K562 (cell line): ENCODE data around the gene GTPBP8. TPM values are rescaled to one million over a fixed set of nuclear protein-coding genes. Genes with fewer than 3 reads are reported as not detected.

Source experiments
- ATAC-seq: fragments of 200-7000 bp; cut with Tn5 transposase; 3 replicates; pipeline ENCODE4 v1.9.1; 2020; ENCODE audit warnings: moderate library complexity
- BruUV-seq: library from RNA; stranded (reverse); fragments of 400-500 nt; replicated peaks from 2 replicates; lab custom pipeline; 2021; lab: Mats Ljungman, UMichigan
- CTCF ChIA-PET: fragments of 300-600 bp; formaldehyde crosslinking; extraction: SDS; loops from one replicate; lab custom pipeline; 2021; ENCODE audit warnings: low intra/inter-chr PET ratio; lab: Yijun Ruan, JAX
- POLR2A ChIA-PET: fragments of 300-600, 350-650 bp; sonication (Branson Sonifier 250); formaldehyde crosslinking; extraction: SDS; loops from one replicate; lab custom pipeline; 2021; ENCODE audit warnings: antibody characterized with exemption, inconsistent platforms; lab: Yijun Ruan, JAX
- DNase-seq, 4 experiments: peaks; one replicate each; pipeline versions ENCODE4 v3.0.0 to v3.0.0-alpha.2; 2011 to 2018; ENCODE audit warnings: low spot score in 3 of 4, mixed read lengths in 3 of 4; ENCODE audit errors: extremely low read depth in 1 of 4
- FAIRE-seq: peaks from 2 replicates; lab custom pipeline; 2011; peaks lifted over from hg19 to GRCh38; lab: Jason Lieb, UNC
- H2AFZ ChIP-seq: 2 replicates; pipeline ENCODE4 v1.6.0; 2011; ENCODE audit warnings: low read depth, low read length, control low read depth, inconsistent platforms
- H3K27ac ChIP-seq: fragments of 200-600 bp; 3 replicates; pipeline ENCODE4 v1.8.0; 2011; ENCODE audit warnings: low read depth, mild to moderate bottlenecking, control low read depth, inconsistent platforms, low read length, moderate library complexity, mixed read lengths; ENCODE audit errors: extremely low read depth
- H3K27me3 ChIP-seq, 2 experiments: fragments of 300-600 bp in 1 of 2; 2 replicates in 1 of 2; 3 replicates in 1 of 2; pipeline versions ENCODE4 v1.6.0 to v1.8.0; 2011; ENCODE audit warnings: inconsistent platforms in 2 of 2, low read length in 2 of 2, mild to moderate bottlenecking in 1 of 2, mixed read lengths in 1 of 2, moderate library complexity in 1 of 2; ENCODE audit not compliant: control insufficient read depth in 2 of 2, insufficient read depth in 2 of 2
- H3K36me3 ChIP-seq: fragments of 300-600 bp; 3 replicates; pipeline ENCODE4 v1.8.0; 2011; ENCODE audit warnings: mild to moderate bottlenecking, low read length, inconsistent platforms; ENCODE audit not compliant: control insufficient read depth, insufficient read depth
- H3K4me1 ChIP-seq, 2 experiments: fragments of 200-600 bp in 1 of 2; replicated peaks in 1 of 2; 2 replicates in 1 of 2; 3 replicates in 1 of 2; pipeline versions ENCODE4 v1.5.1 to v1.8.0; 2011; ENCODE audit warnings: inconsistent platforms in 2 of 2, low read length in 2 of 2, mild to moderate bottlenecking in 1 of 2, mixed read lengths in 1 of 2, moderate library complexity in 1 of 2; ENCODE audit not compliant: control insufficient read depth in 2 of 2, insufficient read depth in 2 of 2
- H3K4me2 ChIP-seq: 2 replicates; pipeline ENCODE4 v1.6.1; 2011; ENCODE audit warnings: low read length, control low read depth, inconsistent platforms, mixed read lengths; ENCODE audit not compliant: insufficient read depth
- H3K4me3 ChIP-seq: fragments of 200-600 bp; sonication (generic), shearing (Covaris generic); 2 replicates; pipeline ENCODE4 v1.5.1; 2016; ENCODE audit warnings: control low read depth, inconsistent platforms
- H3K79me2 ChIP-seq: fragments of 200-600 bp; 3 replicates; pipeline ENCODE4 v1.8.0; 2011; ENCODE audit warnings: low read length, inconsistent platforms; ENCODE audit not compliant: control insufficient read depth, insufficient read depth
- H3K9ac ChIP-seq, 2 experiments: 2 replicates each; pipeline versions ENCODE4 v1.6.0 to v1.6.1; 2011; ENCODE audit warnings: low read depth in 2 of 2, low read length in 2 of 2, control low read depth in 1 of 2, inconsistent platforms in 1 of 2, mild to moderate bottlenecking in 1 of 2, mixed read lengths in 1 of 2; ENCODE audit not compliant: insufficient read depth in 1 of 2
- H3K9me1 ChIP-seq: one replicate; pipeline ENCODE4 v1.6.0; 2011; ENCODE audit warnings: inconsistent platforms, mild to moderate bottlenecking, low read length, moderate library complexity; ENCODE audit not compliant: control insufficient read depth, insufficient read depth
- H3K9me3 ChIP-seq: replicated peaks from 2 replicates; pipeline ENCODE4 v1.5.1; 2011; ENCODE audit warnings: low read depth, low read length, inconsistent platforms; ENCODE audit not compliant: control insufficient read depth, insufficient read depth
- H4K20me1 ChIP-seq: replicated peaks from 2 replicates; pipeline ENCODE4 v1.6.1; 2011; ENCODE audit warnings: low read length, inconsistent platforms, mixed read lengths; ENCODE audit not compliant: control insufficient read depth, insufficient read depth
- HDAC1 ChIP-seq, 2 experiments: fragments of 450-650 bp; IDR thresholded peaks; 2 replicates each; pipeline ENCODE4 v1.6.1; 2016 to 2017; ENCODE audit warnings: inconsistent platforms in 1 of 2, mild to moderate bottlenecking in 1 of 2, moderate library complexity in 1 of 2
- HMGN3 ChIP-seq: IDR thresholded peaks from 2 replicates; pipeline ENCODE4 v1.6.1; 2011; ENCODE audit warnings: borderline replicate concordance, low read depth, mild to moderate bottlenecking, mixed read lengths, low read length; ENCODE audit not compliant: insufficient read length; ENCODE audit errors: extremely low read depth
- IRF9 ChIP-seq: fragments of 450-650 bp; IDR thresholded peaks from 2 replicates; pipeline ENCODE4 v1.6.1; 2016; ENCODE audit warnings: missing biosample characterization, missing genetic modification characterization
- KAT8 ChIP-seq: fragments of 450-650 bp; IDR thresholded peaks from 2 replicates; pipeline ENCODE4 v1.6.1; 2016; ENCODE audit warnings: low read depth, mild to moderate bottlenecking
- RBM25 ChIP-seq: fragments of 200-400 bp; formaldehyde crosslinking; IDR thresholded peaks from 2 replicates; pipeline ENCODE4 v1.6.1; 2018; ENCODE audit warnings: low read length, low read depth, moderate library complexity; ENCODE audit not compliant: severe bottlenecking
- TAF7 ChIP-seq: fragments of 450-650 bp; IDR thresholded peaks from 2 replicates; pipeline ENCODE4 v1.6.1; 2016; ENCODE audit warnings: missing genetic modification characterization, missing compliant biosample characterization
- ZBTB11 ChIP-seq, 3 experiments: fragments of 200-800 bp in 1 of 3; fragments of 250-450 bp in 1 of 3; fragments of 450-650 bp in 1 of 3; sonication (Bioruptor Pico) in 1 of 3; sonication (Bioruptor generic) in 1 of 3; formaldehyde crosslinking in 1 of 3; IDR thresholded peaks; 2 replicates each; pipeline versions ENCODE4 v1.6.1 to v1.8.0; 2016 to 2022; ENCODE audit warnings: mild to moderate bottlenecking in 2 of 3, missing genetic modification characterization in 2 of 3, missing compliant biosample characterization in 1 of 3, moderate library complexity in 1 of 3
- ZNF224 ChIP-seq: sonication (generic); formaldehyde crosslinking; IDR thresholded peaks from 2 replicates; pipeline ENCODE4 v1.8.0; 2022; ENCODE audit warnings: mild to moderate bottlenecking, missing genetic modification reagents
- WGBS: fragments of 100-300 bp; shearing (Covaris generic); methylation state at CpG from one replicate; pipeline ENCODE4 v1.1.6; 2016; ENCODE audit warnings: low coverage, mixed read lengths; ENCODE audit not compliant: insufficient coverage; ENCODE audit errors: missing lambda C conversion rate; 5-methylcytosine and 5-hydroxymethylcytosine counted together
- in situ Hi-C: fragments of 300-500 bp; cut with MboI; formaldehyde crosslinking; loops from 4 replicates; pipeline ENCODE4 v1.15.0; 2018; ENCODE audit warnings: inconsistent platforms, mixed read lengths
- intact Hi-C: fragments of 100-400 bp; cut with micrococcal nuclease; formaldehyde crosslinking; loops from 2 replicates; pipeline ENCODE4 v1.14.2; 2022
- polyA plus RNA-seq, 8 experiments: library from polyadenylated mRNA; depleted of rRNA in 4 of 8; stranded (reverse) in 5 of 8; unstranded in 3 of 8; fragments of >200 nt; fragmentation: Nextera tagmentation in 2 of 8; fragmentation: Illumina TruSeq in 1 of 8; extraction: Ambion mirVana in 2 of 8; extraction: Trizol in 1 of 8; gene quantifications; 2 replicates each; pipeline versions ENCODE4 v1.2.1 to v1.2.3, GENCODE V29; 2011 to 2014; ENCODE audit warnings: inconsistent platforms in 1 of 8, missing spikeins in 1 of 8
- total RNA-seq, 7 experiments: library from RNA; depleted of rRNA in 6 of 7; stranded (reverse); fragments of >200 nt in 6 of 7; fragmentation: Illumina TruSeq in 2 of 7; extraction: Trizol in 2 of 7; gene quantifications; 2 replicates each; pipeline versions ENCODE4 v1.2.1 to v1.2.3, GENCODE V29; 2011 to 2021; ENCODE audit warnings: low replicate concordance in 1 of 7

GTPBP8 gene
- total and polyA plus RNA-seq, 9 of the 15 experiments (the other 6 are each of a cell fraction or from before 2014, with no cell fraction given): 14.0 to 33.3 (median 20.8) TPM

GRCh38 chr3:113006359-113007056, 15.7 kb downstream of the GTPBP8 start:
- no peak overlapping the region for H3K4me2 ChIP-seq
- ChIA-PET POLR2A (interaction anchor here (1.0 to 2.9 kb wide), 2 partner anchors 9 to 15 kb away, joined by 5 to 11 read pairs; partner anchors contain the start of gene GTPBP8), CTCF (no interaction called here)
- ATAC-seq (no peak), FAIRE-seq (no peak), DNase-seq (no peak)
- no peaks in the 10 kb centered on the region for H4K20me1 ChIP-seq
- no peak overlapping the region for H3K4me3 ChIP-seq
- 94% methylated on average over 4 of the region's 4 CpGs for WGBS
- intact Hi-C loops: no loop called here
- peaks cover 18% of the 10 kb centered on the region; the same call in 1 of the 3 replicates for H3K79me2 ChIP-seq
- H3K9me1 ChIP-seq: no peaks in the 10 kb centered on the region
- no peak overlapping the region for H3K27ac ChIP-seq
- H2AFZ ChIP-seq: no peak overlapping the region
- no peaks in the 10 kb centered on the region for H3K9me3 ChIP-seq
- BruUV-seq: no TSS peak
- TF ChIP-seq RBM25 (peak; percentile 83), ZNF224 (no peak)
- in situ Hi-C loops: no loop called here
- peaks cover 92% of the 10 kb centered on the region for H3K36me3 ChIP-seq
- H3K9ac ChIP-seq: no peak overlapping the region
- no peaks in the 10 kb centered on the region for H3K27me3 ChIP-seq
- peaks cover 0 to 6% of the 10 kb centered on the region in 2 experiments; a peak in 2 of 5 replicates for H3K4me1 ChIP-seq

GRCh38 chr3:113008117-113008516, 17.3 kb downstream of the GTPBP8 start:
- BruUV-seq: no TSS peak
- Histone ChIP-seq H3K4me1 (no peaks in the 10 kb centered on the region), H3K27ac (no peak overlapping the region), H3K4me2 (no peak overlapping the region), H3K9me3 (no peaks in the 10 kb centered on the region), H3K9me1 (no peaks in the 10 kb centered on the region), H4K20me1 (no peaks in the 10 kb centered on the region), H2AFZ (no peak overlapping the region), H3K4me3 (no peak overlapping the region), H3K36me3 (peaks cover 90% of the 10 kb centered on the region), H3K79me2 (peaks cover 18% of the 10 kb centered on the region; the same call in 1 of the 3 replicates), H3K27me3 (no peaks in the 10 kb centered on the region), H3K9ac (no peak overlapping the region)
- CTCF ChIA-PET: no interaction called here
- ATAC-seq (no peak), FAIRE-seq (no peak), DNase-seq (no peak)
- in situ Hi-C loops (no loop called here), intact Hi-C loops (no loop called here)
- 67% methylated on average over 3 of the region's 3 CpGs for WGBS
- POLR2A ChIA-PET: interaction anchor here (0.7 to 2.9 kb wide), 3 partner anchors 11 to 17 kb away, joined by 3 to 11 read pairs (median 7); partner anchors contain the start of gene GTPBP8
- TF ChIP-seq TAF7 (tag): no peak
- no peak for TF ChIP-seq HDAC1 (IDR thresholded peaks at IDR 0.05)
- no peak for TF ChIP-seq ZBTB11 (CRISPR knock-in tag; IDR thresholded peaks at IDR 0.05)
- no peak for TF ChIP-seq KAT8
- TF ChIP-seq HMGN3: no peak
- no peak for TF ChIP-seq IRF9 (tag)
